ENCODE data around the gene RASGRF2.
A peak's percentile ranks its signal among the peaks of the same experiment; 100 is the strongest.
"Not testable (repeated sequence)": the region's sequence is repeated elsewhere in the genome, so short reads cannot be mapped to it uniquely, and the experiment has no call there.

Gene RASGRF2

DNA sequence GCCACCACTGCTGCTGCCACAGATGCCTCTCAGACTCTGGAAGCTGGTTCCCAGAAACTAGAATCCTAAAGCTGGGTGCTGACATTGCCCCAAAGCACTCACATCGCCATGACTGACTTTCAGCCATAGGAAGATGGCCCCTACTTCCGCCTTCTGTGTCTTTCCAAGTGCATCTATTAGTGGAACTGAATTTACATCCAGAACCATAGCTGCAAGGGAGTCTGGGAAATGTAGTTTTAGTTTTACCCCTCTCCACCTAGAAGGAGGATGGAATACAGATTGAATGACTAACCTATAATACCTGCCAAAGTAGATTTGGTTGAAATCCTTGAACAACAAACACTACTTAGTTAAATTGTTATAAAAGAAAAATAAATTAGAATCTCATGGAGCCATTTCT, 118.8 kb downstream of the RASGRF2 start:
- DNase-seq = no peak

GRCh38 chr5:81080809-81081460, 120.8 kb downstream of the RASGRF2 start:
- DNase-seq = no peak

DNA sequence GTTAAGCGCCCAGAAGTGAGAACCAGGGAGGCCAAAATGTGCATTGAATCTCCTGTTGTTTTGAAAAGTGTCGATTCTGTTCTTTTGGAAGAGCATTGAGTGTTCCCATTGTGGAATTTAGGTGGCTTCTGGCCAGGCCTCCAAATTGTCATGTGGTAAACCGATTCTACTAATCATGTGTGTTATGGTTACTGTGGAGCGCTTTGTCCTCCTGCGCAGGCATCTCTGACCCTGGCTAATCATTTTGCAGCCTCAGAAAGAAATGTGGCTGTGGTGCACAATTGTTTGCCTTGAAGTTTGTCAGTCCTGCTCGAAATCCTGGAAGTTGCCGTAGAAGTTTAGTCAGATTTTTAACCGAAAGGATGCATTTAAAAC, 121.3 kb downstream of the RASGRF2 start:
- DNase-seq = no peak

DNA sequence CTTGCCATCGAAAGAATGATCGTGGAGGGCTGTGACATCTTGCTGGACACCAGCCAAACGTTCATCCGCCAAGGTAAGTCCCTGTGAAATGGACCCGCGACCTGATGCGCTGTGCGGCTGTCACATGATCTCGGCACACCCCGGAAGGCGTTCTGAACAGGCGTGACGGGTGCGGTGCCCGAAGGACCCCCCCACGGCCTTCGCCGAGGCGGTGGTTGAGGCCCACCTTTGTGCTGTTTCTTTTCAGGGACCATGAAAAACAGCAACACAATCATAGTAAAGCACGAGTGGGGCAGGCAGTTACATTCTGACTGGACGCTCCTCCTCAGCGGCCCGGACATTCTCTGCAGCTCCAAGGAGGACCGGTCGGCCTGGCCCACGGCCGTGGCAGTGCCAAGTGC, 126.7 kb downstream of the RASGRF2 start:
- no peak for DNase-seq

DNA sequence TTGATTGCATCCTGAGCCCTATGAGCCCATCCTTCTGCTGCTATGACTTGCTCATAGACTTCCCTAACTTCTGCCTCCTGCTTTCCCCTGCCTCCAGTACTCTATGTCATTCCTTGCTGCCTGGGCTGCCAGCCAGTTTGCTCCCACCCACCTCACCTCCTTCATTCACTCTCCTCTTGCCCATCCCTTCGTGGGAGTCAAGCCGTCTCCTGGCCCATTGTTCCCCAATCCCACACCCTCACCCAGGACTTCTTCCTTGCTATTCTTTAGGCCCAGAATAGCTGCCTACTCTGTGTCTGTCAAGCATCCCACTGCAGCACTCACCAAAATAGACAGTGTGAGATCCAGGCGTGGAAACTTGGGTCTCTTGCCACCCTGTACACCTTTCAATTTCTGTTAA, 131.0 kb downstream of the RASGRF2 start:
- DNase-seq = no peak

- no peak for DNase-seq
These were observed 133.5 kb downstream of the RASGRF2 start for GRCh38 chr5:81093536-81094196.

DNA sequence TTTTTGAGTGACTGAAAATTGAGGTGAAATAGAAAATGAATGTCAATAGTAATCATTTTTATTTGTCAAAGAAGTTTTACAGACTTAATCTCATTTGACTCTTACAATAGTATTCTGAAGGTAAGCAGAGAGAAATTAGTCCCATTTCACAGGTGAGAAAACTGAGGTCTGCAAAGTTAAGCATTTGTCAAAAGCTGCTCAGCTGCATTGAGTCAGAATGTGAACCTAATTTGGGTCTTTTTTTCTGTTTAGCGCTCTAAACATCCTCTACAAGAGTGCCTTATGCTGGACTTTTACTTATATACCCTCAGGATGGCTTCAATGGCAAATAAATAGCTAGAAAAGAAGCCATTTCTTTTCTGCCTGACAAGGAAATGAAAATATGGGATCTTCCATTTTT, 135.7 kb downstream of the RASGRF2 start:
- no peak for DNase-seq

DNA sequence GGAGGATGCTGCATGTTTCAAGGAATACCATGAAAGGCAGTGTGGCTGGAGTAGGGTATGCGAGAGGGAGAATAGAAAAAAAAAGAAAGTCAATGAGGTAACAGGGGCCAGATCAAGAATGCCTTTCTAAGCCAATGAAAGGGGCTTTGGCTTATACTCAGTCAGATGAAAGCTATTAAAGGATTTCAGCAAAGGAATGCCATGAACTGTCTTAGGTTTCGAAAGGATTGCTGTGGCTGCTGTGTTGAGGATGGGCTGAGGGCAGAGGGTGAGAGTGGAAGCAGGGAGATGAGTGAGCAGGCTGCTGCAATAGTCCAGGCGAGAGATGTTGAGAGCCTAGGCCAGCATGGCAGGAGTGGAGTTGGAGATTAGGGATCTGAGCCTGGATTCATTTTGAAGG, 137.6 kb downstream of the RASGRF2 start:
- no peak for DNase-seq

DNA sequence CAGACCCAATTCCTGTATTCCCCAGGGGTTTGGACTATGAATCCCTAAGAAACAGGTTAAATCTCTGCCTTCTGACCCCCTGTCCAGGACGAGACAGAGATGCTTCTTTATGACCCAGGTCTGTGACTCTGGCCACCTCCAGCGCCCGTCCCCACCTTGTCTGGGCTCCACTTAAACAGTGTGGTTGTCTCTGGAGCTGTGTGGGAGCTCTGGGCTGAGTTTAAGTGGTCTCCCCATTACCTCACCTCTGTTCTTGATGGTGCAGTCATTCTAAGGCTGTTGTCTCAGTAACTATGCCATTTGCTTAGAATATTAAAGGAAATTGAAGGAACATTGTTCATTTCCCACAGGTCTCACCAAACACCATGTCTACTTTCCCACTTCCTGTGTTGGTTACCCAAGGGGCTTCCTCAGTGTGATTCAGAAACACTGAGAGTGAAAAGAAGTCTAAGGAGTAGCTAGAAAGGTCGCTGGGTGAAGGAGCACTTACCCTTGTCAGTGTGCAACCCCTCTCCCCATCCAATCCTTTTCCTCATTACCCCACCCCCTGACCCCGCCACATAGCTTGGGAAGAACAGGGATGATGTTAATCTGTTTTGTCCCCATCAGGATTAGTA, 145.2 kb downstream of the RASGRF2 start:
- no peak for DNase-seq

- DNase-seq = no peak
These were observed 155.1 kb downstream of the RASGRF2 start for GRCh38 chr5:81115261-81115660.

GRCh38 chr5:81117566-81117965, 157.4 kb downstream of the RASGRF2 start:
- no peak for DNase-seq

DNA sequence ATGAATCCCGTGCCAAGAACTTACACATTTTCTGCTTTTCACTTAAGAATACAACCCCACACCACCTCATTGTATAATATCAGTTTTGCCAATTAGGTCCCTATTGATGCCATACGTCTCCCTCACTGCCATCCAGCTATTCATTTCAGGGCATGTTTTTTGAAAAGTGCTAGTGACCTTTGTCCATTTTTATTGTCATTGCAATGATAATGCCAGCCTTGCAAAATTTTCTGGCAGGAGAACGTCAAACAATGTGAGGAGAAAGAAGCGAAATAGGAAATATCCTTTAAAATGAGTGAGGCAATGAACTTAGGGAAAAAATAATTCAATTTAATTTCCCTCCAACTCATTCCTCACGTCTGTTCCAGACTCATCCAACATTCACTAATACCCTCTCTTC, 161.1 kb downstream of the RASGRF2 start:
- no peak for DNase-seq

DNA sequence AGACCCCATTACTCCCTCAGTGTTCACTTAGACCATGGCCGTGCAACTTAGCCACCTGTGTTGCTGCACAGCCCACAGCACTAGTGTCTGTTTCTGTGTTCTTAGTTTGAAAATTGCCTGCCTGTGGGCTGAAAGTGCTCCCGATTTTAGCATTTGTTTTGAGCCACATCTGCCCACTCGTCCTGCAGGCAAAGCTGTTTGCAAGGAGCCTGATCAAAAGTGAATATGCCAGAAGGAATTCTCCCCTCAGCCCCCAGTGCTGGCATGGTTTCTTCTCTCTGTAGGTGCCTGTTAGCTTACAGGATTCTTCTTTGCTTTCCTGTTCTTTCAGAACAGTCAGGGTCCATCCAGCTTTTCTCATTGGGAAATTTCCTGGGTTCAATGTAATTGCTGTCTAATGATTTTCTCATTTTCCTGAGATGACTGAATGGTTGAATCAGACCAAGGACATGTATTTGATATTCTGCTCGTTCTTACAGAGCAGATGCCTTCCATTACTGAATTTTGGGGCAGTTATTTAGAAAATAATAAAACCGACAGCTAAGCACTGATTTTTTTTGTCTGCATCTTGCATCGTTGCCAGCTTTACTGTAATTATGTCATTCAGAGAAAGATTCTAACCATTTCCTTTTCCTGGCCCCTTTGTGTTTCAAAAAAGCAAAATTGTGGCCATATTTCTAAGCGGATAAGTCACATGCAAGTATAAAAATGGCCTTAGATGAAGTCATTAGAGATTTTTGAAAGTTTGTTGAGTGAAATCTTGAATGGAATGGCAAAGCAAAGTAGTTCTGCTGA, 161.9 kb downstream of the RASGRF2 start:
- no peak for DNase-seq

DNA sequence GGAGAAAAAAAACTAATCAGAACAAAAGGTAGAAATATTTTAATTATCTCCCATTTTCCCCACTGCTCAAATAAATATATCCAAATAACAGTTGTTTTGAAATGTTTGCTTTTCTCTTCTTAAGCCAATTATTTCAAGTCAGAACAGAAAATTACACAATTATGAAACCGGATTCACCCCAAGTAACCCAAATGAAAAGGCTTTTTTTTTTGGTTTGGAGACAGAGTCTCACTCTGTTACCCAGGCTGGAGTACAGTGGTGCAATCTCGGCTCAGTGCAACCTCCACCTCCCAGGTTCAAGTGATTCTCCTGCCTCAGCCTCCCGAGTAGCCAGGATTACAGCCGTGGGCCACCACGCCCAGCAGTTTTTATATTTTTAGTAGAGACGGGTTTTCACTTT, 164.5 kb downstream of the RASGRF2 start:
- not testable (repeated sequence) for DNase-seq

GRCh38 chr5:81125959-81126358, 165.8 kb downstream of the RASGRF2 start:
- DNase-seq = peak; percentile 13 to 37

GRCh38 chr5:81128416-81128815, 168.3 kb downstream of the RASGRF2 start:
- no peak for DNase-seq

DNA sequence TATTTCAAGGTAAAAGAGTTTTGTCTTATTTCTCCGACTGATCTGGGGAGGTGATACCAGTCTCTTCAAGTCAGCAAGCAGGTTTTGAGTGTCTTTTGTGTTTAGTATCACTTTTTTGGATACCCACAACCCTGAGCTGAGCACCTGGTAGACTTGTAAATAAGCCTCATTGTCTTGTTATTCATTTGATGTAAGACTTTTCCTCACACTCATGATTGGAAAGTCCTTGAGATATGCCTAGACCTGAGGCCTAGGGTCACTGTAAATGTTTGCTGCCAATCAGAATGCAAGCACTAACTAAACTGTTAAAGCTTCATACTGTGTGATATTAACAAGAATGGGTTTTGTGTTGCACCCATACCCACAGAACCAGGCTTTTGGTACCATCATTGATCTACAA, 172.2 kb downstream of the RASGRF2 start:
- DNase-seq = no peak

GRCh38 chr5:81134066-81134465, 173.9 kb downstream of the RASGRF2 start:
- peak; percentile 39 to 42 for DNase-seq

GRCh38 chr5:81134566-81134965, 174.4 kb downstream of the RASGRF2 start:
- DNase-seq = no peak

- no peak for DNase-seq
These were observed 176.4 kb downstream of the RASGRF2 start for GRCh38 chr5:81136557-81136956.

- DNase-seq = no peak
These were observed 177.7 kb downstream of the RASGRF2 start for GRCh38 chr5:81137833-81138232.

GRCh38 chr5:81140441-81140840, 180.3 kb downstream of the RASGRF2 start:
- no peak for DNase-seq

GRCh38 chr5:81140943-81141342, 180.8 kb downstream of the RASGRF2 start:
- DNase-seq = no peak

GRCh38 chr5:81142108-81142507, 181.9 kb downstream of the RASGRF2 start:
- DNase-seq = no peak

All from AML-193 (cell line).